ENCODE results near the gene CX3CL1.

GRCh38 chr16:57348327-57348726, 24.0 kb upstream of the CX3CL1 start:
- TF ChIP-seq POLR2A (IDR thresholded peaks at IDR 0.05; ENCODE audit: low read depth, low read length) (no peak), MAFK (IDR thresholded peaks at IDR 0.05; ENCODE audit: low read depth, low read length) (no peak), RAD21 (IDR thresholded peaks at IDR 0.05; ENCODE audit: low read length) (no peak), FOS (IDR thresholded peaks at IDR 0.05; ENCODE audit: low read depth, low read length) (no peak), SMC3 (IDR thresholded peaks at IDR 0.05; ENCODE audit: low read depth, low read length) (no peak), RCOR1 (IDR thresholded peaks at IDR 0.05; ENCODE audit: insufficient replicate concordance, low read length) (no peak)
- TF ChIP-seq, protein P1, sequence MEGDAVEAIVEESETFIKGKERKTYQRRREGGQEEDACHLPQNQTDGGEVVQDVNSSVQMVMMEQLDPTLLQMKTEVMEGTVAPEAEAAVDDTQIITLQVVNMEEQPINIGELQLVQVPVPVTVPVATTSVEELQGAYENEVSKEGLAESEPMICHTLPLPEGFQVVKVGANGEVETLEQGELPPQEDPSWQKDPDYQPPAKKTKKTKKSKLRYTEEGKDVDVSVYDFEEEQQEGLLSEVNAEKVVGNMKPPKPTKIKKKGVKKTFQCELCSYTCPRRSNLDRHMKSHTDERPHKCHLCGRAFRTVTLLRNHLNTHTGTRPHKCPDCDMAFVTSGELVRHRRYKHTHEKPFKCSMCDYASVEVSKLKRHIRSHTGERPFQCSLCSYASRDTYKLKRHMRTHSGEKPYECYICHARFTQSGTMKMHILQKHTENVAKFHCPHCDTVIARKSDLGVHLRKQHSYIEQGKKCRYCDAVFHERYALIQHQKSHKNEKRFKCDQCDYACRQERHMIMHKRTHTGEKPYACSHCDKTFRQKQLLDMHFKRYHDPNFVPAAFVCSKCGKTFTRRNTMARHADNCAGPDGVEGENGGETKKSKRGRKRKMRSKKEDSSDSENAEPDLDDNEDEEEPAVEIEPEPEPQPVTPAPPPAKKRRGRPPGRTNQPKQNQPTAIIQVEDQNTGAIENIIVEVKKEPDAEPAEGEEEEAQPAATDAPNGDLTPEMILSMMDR (conservative IDR thresholded peaks at IDR 0.05; ENCODE audit: low read depth, low read length): no peak
